Skin of body (tissue), 2 donors: ENCODE measurements around the gene ENTPD6. TPM values are rescaled to one million over a fixed set of nuclear protein-coding genes. Genes with fewer than 3 reads are reported as not detected.
"Not testable (repeated sequence)": the region's sequence is repeated elsewhere in the genome, so short reads cannot be mapped to it uniquely, and the experiment has no call there.

ENCODE experiments used
- DNase-seq: peaks from one replicate; lab custom pipeline; 2025; lab: John Stamatoyannopoulos, UW
- total RNA-seq: library from RNA; depleted of rRNA; stranded (reverse); fragments of >200 nt; gene quantifications from one replicate; pipeline ENCODE4 v1.2.3, GENCODE V29; 2014

ENTPD6 gene
- total RNA-seq, 1 donor from 2014 or later, result 20.3 TPM

DNA sequence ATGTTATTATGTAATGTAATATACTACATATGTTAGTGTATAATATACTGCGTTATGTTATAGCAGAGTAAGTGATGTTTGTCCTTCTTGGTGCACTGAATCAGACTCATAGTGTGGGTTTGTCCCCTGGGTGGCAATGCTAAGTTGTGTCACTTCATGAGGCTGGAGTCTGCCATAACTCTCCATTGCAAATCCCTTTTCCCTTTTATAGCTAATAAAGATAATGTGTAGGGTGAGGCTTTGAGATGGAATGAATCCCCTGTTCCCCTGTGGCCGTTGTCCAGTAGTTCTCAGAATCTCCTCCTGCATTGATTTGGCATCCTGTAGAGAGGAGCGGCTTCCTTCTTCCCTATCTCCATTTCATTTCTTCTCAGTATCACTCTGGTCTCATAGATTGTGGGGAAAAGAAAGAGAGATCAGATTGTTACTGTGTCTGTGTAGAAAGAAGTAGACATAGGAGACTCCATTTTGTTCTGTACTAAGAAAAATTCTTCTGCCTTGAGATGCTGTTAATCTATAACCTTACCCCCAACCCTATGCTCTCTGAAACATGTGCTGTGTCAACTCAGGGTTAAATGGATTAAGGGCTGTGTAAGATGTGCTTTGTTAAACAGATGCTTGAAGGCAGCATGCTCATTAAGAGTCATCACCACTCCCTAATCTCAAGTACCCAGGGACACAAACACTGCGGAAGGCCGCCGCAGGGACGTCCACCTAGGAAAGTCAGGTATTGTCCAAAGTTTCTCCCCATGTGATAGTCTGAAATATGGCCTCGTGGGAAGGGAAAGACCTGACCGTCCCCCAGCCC, 45.5 kb downstream of the ENTPD6 start:
- not testable (repeated sequence) for DNase-seq

DNA sequence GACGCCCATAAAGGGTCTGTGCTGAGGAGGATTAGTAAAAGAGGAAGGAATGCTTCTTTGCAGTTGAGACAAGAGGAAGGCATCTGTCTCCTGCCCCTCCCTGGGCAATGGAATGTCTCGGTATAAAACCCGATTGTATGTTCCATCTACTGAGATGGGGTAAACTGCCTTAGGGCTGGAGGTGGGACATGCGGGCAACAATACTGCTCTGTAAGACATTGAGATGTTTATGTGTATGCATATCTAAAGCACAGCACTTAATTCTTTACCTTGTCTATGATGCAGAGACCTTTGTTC, 46.1 kb downstream of the ENTPD6 start:
- not testable (repeated sequence) for DNase-seq

DNA sequence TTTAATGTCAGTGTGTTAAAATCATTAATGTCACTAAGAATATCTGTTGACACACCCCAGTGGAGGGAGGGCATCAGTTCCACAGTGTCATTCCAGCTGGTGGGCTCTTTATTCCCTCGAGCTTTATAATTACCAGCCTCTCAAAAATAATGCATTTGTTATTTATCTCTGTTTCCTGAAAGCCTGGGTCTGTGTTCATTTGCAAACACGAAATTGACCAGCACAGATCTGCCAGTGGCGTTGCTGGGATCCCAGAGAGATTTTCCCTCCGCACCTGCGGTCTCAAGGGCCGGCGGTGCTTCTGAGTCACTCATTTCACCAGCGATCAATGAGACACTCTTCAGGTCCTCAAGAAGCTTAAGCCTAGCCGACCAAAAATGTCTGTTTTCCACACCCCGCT, 46.7 kb downstream of the ENTPD6 start:
- no peak for DNase-seq

GRCh38 chr20:25243416-25243979, 48.0 kb downstream of the ENTPD6 start:
- DNase-seq, result no peak

- DNase-seq, result no peak
Observed at GRCh38 chr20:25244976-25245375, 49.5 kb downstream of the ENTPD6 start.

DNA sequence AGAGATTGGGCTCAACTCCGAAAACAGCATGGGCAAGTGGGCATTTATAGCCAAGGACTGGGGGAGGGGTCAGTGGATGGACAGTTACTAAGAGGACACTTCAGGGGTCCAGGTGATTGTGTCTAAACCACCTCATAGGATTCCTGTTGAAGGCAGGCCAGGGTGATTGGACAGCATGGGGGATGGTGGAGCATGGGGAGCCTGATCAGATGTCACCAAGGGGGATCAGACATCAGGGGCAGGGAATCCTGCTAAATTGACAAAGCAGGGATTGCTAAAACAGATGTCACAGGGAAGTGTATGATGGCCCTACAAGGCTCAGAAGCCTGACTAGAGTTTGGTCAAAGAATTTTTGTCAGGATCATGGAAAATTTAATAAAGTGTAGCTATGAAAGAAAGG, 49.9 kb downstream of the ENTPD6 start:
- DNase-seq, result no peak

GRCh38 chr20:25246182-25246999, 50.9 kb downstream of the ENTPD6 start:
- DNase-seq, result no peak

GRCh38 chr20:25247000-25247517, 51.5 kb downstream of the ENTPD6 start:
- DNase-seq, result no peak

GRCh38 chr20:25247518-25247955, 52.0 kb downstream of the ENTPD6 start:
- DNase-seq, result no peak

- DNase-seq, result peak; percentile 29
Observed at GRCh38 chr20:25247956-25248785, 52.7 kb downstream of the ENTPD6 start, which contains the start of gene PYGB. PYGB (plus strand) TSS chr20:25248085; CDS start chr20:25248179, 94 bp downstream.

DNA sequence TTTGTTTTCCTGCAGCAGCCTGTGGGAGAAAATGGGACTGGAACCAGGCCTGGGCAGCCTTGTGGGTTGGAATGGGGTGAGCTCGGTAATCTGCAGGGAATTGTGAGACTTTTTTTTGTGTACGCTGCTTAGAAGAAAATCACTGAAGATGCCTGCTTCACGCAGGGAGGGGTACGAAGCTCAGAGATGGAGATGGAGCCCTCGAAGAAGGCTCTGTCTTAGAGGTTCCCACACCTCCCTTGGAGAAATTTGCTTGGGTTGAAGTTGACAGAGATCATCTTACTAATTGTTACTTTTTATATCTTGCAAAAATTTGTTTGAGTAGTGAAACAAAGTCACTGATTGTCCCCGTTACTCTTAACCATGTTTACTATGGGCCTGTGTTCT, 53.3 kb downstream of the ENTPD6 start:
- DNase-seq, result no peak

DNA sequence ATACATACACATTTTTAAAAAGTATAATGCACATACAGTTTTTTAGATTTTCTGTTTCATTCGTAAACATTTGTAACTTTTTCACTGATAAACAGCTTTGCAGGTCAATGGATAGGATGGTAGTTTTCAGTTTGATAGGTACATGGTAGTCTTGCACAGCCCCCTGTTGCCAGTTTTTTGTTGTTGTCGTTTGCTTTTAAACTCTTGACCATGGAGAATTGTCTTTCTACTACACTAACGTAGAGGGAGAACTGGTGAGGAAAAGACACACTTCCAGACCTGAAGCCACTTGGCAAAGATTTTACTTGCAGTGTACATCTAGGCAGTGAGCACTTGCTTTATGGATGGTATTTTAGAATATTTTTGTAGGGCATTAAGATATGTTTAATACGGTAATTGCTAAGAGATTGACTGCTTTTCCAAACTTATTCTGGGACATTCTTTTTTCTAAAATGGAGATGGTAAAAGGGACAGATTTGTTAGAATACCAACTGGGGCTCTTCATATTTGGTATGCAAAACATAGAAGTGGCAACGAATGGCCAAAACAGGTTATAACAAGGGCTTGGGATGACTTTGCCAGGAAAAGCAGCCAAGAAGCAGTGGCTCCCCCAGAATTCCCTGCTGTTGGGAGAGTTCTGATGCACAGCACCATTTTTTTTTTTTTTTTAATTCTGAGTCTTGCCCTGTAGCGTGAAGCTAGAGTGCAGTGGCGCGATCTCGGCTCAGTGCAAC, 53.9 kb downstream of the ENTPD6 start:
- DNase-seq, result no peak

- no peak for DNase-seq
Observed at GRCh38 chr20:25250508-25250907, 55.0 kb downstream of the ENTPD6 start.

DNA sequence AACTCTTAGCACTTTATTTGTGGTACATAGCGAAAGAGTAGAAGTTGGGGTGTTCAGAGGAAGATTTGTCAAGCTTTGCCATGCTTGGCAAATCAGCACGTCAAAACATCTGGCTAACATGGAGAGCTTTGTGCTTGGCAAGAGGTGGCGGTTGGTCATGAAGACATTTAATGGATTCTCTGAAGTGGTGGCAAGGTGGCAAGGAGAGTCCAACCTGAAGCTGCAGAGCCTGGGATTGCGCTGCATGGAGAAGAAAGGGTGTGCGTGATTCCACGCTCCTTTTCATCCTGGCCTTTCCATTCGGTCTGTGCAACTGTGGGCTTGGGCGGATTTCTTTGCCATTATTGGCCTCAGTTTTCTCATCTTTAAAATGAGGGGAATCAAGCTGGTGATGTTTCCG, 55.5 kb downstream of the ENTPD6 start:
- no peak for DNase-seq

GRCh38 chr20:25251558-25251957, 56.0 kb downstream of the ENTPD6 start:
- DNase-seq, result no peak

DNA sequence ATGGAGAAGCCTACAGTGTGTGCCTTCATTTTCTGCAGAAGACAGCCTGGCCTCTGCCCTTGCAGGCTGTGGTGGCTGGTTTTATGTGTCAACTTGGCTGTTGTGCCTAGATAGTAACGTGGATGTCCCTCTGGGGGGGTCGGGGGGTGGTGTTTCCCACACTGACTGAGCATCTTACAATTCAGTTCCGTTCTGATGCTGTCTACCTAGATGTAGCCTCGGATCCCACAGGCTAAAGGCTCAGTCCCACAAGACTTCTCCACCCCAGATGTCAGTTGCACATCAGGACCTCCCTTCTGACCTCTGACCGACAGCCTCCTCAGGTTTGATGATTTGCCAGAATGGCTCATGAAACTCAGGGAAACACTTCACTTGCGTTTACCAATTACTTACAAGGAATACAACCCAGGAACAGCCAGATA, 56.7 kb downstream of the ENTPD6 start:
- no peak for DNase-seq

GRCh38 chr20:25252686-25253421, 57.3 kb downstream of the ENTPD6 start:
- DNase-seq, result no peak

DNA sequence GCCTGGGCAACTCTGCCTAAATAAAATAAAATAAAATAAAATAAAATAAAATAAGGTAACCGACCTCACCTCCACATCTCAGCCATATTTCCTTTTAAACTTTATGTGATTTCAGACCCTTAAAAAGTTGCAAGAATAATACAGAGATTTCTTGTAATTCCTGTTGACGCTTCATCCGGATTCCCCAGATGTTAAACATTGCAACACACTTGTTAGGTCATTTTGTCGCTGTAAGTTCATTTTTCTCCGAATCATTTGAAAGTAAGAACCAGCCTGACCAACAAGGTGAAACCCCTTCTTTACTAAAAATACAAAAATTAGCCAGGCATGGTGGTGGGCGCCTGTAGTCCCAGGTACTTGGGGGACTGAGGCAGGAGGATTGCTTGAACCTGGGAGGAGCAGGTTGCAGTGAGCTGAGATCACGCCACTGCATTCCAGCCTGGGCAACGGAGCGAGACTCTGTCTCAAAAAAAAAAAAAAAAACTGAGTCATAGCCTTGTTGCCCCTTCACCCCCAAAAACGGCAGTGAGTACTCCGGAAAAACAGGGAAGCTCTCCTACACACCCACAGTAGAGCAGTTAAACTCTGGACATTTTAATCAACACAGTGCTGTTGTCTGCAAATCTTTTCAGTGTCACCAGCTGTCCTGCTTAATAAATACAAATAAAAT, 58.2 kb downstream of the ENTPD6 start:
- DNase-seq, result no peak

GRCh38 chr20:25254571-25254970, 59.1 kb downstream of the ENTPD6 start:
- no peak for DNase-seq
